Stimulated activated CD4-positive, alpha-beta T cell treated with anti-CD3 and anti-CD28 coated beads, TNF-alpha, amount 100 ng/mL, for 48 hours (primary cell): Measurements from ENCODE around the gene ESAM.

Experiments
- DNase-seq, 3 donors: peaks; one replicate each; pipeline ENCODE4 v3.0.0-alpha.2; 2020; ENCODE audit warnings: low read depth in 3 of 3

The ESAM gene

GRCh38 chr11:124729571-124729970 lies 32.5 kb downstream of the ESAM start:
- DNase-seq = no peak

- DNase-seq = no peak
Observed at GRCh38 chr11:124728134-124728533, 34.0 kb downstream of the ESAM start.

- no peak for DNase-seq
Observed at GRCh38 chr11:124727474-124727873, 34.6 kb downstream of the ESAM start.

GRCh38 chr11:124725719-124726105 lies 36.4 kb downstream of the ESAM start:
- no peak for DNase-seq

GRCh38 chr11:124724979-124725718 lies 36.9 kb downstream of the ESAM start:
- DNase-seq = no peak

- DNase-seq = no peak
Observed at GRCh38 chr11:124722176-124722575, 39.9 kb downstream of the ESAM start.

GRCh38 chr11:124719534-124719933 lies 42.6 kb downstream of the ESAM start:
- no peak for DNase-seq

- no peak for DNase-seq
Observed at GRCh38 chr11:124718801-124719200, 43.3 kb downstream of the ESAM start.

- DNase-seq = no peak
Observed at GRCh38 chr11:124717786-124718651, 44.1 kb downstream of the ESAM start.

GRCh38 chr11:124717421-124717785 lies 44.7 kb downstream of the ESAM start:
- no peak for DNase-seq

- DNase-seq = no peak
Observed at GRCh38 chr11:124716591-124716990, 45.5 kb downstream of the ESAM start.

GRCh38 chr11:124712392-124712791 lies 49.7 kb downstream of the ESAM start:
- no peak for DNase-seq

GRCh38 chr11:124707829-124708228 lies 54.3 kb downstream of the ESAM start:
- DNase-seq = no peak
